Inflammatory macrophage (primary cell): ENCODE data around the gene DPYSL3.
"Not testable (repeated sequence)": the region's sequence is repeated elsewhere in the genome, so short reads cannot be mapped to it uniquely, and the experiment has no call there.

Experiments
- DNase-seq, 2 donors: peaks; one replicate each; pipeline ENCODE4 v3.0.0-alpha.2; 2020 to 2022
- total RNA-seq, 18 experiments: gene quantifications; one replicate each; lab custom pipeline; 2026; ENCODE audit warnings: mixed read lengths in 6 of 18, inconsistent platforms in 2 of 18; lab: John Stamatoyannopoulos, UW

The DPYSL3 gene
- total RNA-seq = 1.5 to 15.2 (median 7.1) reads per million in 18 experiments

- DNase-seq = peak; percentile 10 to 35
Observed at GRCh38 chr5:147509710-147510651, at the start of gene DPYSL3. Gene DPYSL3, minus strand, starts transcription at chr5:147510068. Its CDS starts 210 bp downstream, at chr5:147509858.

GRCh38 chr5:147558826-147559225 is 49.0 kb upstream of the DPYSL3 start:
- peak; percentile 37 to 47 for DNase-seq

GRCh38 chr5:147557876-147558745 is 48.2 kb upstream of the DPYSL3 start:
- no peak for DNase-seq

GRCh38 chr5:147555176-147555575 is 45.3 kb upstream of the DPYSL3 start:
- no peak for DNase-seq

- DNase-seq = no peak
Observed at GRCh38 chr5:147554261-147554817, 44.5 kb upstream of the DPYSL3 start.

- DNase-seq = not testable (repeated sequence)
Observed at GRCh38 chr5:147553817-147554216, 43.9 kb upstream of the DPYSL3 start.

GRCh38 chr5:147552897-147553296 is 43.0 kb upstream of the DPYSL3 start:
- DNase-seq = no peak

GRCh38 chr5:147551677-147552076 is 41.8 kb upstream of the DPYSL3 start:
- DNase-seq = no peak

GRCh38 chr5:147547730-147548129 is 37.9 kb upstream of the DPYSL3 start:
- no peak for DNase-seq

- DNase-seq = no peak
Observed at GRCh38 chr5:147544556-147544955, 34.7 kb upstream of the DPYSL3 start.

GRCh38 chr5:147539053-147539452 is 29.2 kb upstream of the DPYSL3 start:
- DNase-seq = no peak

- DNase-seq = no peak
Observed at GRCh38 chr5:147538236-147538635, 28.4 kb upstream of the DPYSL3 start.

- no peak for DNase-seq
Observed at GRCh38 chr5:147534172-147534951, 24.5 kb upstream of the DPYSL3 start.

GRCh38 chr5:147532156-147532555 is 22.3 kb upstream of the DPYSL3 start:
- no peak for DNase-seq

GRCh38 chr5:147530530-147531389 is 20.9 kb upstream of the DPYSL3 start:
- no peak for DNase-seq

- DNase-seq = no peak
Observed at GRCh38 chr5:147523069-147523468, 13.2 kb upstream of the DPYSL3 start.

GRCh38 chr5:147522435-147522834 is 12.6 kb upstream of the DPYSL3 start:
- DNase-seq = no peak

- no peak for DNase-seq
Observed at GRCh38 chr5:147520450-147520849, 10.6 kb upstream of the DPYSL3 start.

- no peak for DNase-seq
Observed at GRCh38 chr5:147519380-147519779, 9.5 kb upstream of the DPYSL3 start.

GRCh38 chr5:147517383-147517782 is 7.5 kb upstream of the DPYSL3 start:
- no peak for DNase-seq

- DNase-seq = no peak
Observed at GRCh38 chr5:147515269-147515668, 5.4 kb upstream of the DPYSL3 start.
